ENCODE data around the gene THBD. TPM values are rescaled to one million over a fixed set of nuclear protein-coding genes. Genes with fewer than 3 reads are reported as not detected.
A peak's percentile ranks its signal among the peaks of the same experiment; 100 is the strongest.

Gene THBD
- total and polyA plus RNA-seq, 2 donors (not counting 1 experiment from before 2014, with no cell fraction given), result 0.99 to 8.4 TPM

DNA sequence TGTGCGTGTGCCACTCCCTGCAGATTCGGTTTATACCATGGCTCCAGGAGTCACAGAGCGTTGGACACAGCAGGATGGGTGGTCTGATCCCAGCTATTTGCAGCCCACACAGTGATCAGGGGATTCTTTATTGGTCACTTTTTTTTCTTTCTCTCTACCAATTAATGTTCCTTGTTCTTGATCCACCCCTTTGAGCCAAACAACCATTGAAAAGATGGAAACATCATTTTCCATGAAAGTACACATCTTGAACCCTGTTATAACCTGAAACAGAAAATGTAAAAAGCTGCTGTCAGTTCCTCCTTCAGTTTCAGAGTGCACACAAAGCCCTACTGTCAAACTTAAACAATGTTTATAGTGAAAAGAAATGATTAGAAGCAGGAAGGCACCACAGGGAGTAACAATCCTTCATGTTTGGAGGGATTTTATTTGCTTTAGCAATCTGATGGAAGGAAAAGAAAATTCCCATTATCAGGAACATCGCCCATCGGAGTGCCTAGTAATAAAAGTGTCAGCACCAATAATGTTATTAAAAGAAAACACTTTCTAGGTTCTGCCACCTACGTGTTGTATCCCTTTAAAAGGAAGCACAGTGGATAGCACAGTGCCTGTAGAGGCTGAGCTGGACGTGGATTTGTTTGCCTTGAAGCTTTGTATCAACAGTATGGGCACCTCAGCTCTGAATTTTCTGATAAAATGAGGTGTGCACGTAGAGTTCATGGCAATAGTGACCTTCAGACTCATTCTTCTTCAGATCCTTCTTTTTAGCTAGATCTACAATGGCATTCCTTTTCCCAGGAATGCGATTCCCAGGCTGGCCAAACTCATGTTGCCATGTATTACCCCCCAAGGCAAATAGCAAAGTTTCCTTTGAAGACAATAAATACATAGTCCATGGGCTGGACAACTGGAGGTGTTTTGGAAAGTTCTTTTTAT lies 16.1 kb upstream of the THBD start:
- Histone ChIP-seq H3K27me3 (ENCODE audit: control insufficient read depth, insufficient read depth, low read length) (peaks cover 2% of the 10 kb centered on the region), H2AFZ (ENCODE audit: low read length) (no peak overlapping the region), H3K79me2 (ENCODE audit: control insufficient read depth, insufficient read depth, low read length) (no peaks in the 10 kb centered on the region), H3K4me3 (replicated peaks in 1 of 4; ENCODE audit: control extremely low read depth in 1 of 4, insufficient read depth in 1 of 4, low read depth in 3 of 4, low read length in 4 of 4) (no peak overlapping the region), H3K9me3 (ENCODE audit: control insufficient read depth, insufficient read depth, low read depth, low read length) (no peaks in the 10 kb centered on the region), H3K27ac (ENCODE audit: insufficient read depth, low read length) (no peak overlapping the region), H3K4me1 (ENCODE audit: control insufficient read depth, extremely low read depth, insufficient read depth, low read length) (peaks cover 15% of the 10 kb centered on the region), H3K36me3 (ENCODE audit: control insufficient read depth, insufficient read depth, low read length) (no peaks in the 10 kb centered on the region), H4K20me1 (ENCODE audit: control insufficient read depth, extremely low read depth, insufficient read depth, low read length) (no peaks in the 10 kb centered on the region), H3K4me2 (ENCODE audit: extremely low read depth, insufficient read depth, low read length) (no peak overlapping the region), H3K9ac (ENCODE audit: insufficient read depth, low read length) (no peak overlapping the region)
- no peak for TF ChIP-seq EZH2 (IDR thresholded peaks at IDR 0.05; ENCODE audit: low read length, missing control alignments)
- TF ChIP-seq, protein P1, sequence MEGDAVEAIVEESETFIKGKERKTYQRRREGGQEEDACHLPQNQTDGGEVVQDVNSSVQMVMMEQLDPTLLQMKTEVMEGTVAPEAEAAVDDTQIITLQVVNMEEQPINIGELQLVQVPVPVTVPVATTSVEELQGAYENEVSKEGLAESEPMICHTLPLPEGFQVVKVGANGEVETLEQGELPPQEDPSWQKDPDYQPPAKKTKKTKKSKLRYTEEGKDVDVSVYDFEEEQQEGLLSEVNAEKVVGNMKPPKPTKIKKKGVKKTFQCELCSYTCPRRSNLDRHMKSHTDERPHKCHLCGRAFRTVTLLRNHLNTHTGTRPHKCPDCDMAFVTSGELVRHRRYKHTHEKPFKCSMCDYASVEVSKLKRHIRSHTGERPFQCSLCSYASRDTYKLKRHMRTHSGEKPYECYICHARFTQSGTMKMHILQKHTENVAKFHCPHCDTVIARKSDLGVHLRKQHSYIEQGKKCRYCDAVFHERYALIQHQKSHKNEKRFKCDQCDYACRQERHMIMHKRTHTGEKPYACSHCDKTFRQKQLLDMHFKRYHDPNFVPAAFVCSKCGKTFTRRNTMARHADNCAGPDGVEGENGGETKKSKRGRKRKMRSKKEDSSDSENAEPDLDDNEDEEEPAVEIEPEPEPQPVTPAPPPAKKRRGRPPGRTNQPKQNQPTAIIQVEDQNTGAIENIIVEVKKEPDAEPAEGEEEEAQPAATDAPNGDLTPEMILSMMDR (conservative IDR thresholded peaks at IDR 0.05 in 1 of 2, IDR thresholded peaks at IDR 0.05 in 1 of 2; ENCODE audit: low read depth in 1 of 2, low read length in 2 of 2), result no peak
- no peak for DNase-seq (ENCODE audit: low read depth in 2 of 2)

DNA sequence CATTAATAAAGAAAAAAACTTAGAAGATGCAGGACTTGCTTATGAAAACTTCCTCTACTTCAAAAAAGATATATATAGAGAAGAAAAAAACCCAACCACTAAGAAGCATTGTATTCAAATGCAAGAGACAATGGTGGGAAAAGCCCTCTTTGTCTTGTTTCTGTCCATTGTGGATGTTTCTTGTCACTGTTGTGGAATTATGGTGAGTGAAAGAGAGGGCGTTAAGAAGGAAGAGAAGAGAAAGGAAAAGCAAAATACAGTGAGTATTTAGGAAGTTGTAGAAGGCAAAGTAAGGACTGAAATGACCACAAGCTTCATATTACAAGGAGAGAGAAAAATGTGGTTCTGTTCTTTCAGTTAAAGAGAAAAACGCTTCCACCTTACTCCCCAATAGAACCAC lies 14.1 kb upstream of the THBD start:
- no peaks in the 10 kb centered on the region for H4K20me1 ChIP-seq (ENCODE audit: control insufficient read depth, extremely low read depth, insufficient read depth, low read length)
- H3K4me1 ChIP-seq (ENCODE audit: control insufficient read depth, extremely low read depth, insufficient read depth, low read length), result peaks cover 15% of the 10 kb centered on the region
- no peak overlapping the region for H3K4me3 ChIP-seq (replicated peaks in 1 of 4; ENCODE audit: control extremely low read depth in 1 of 4, insufficient read depth in 1 of 4, low read depth in 3 of 4, low read length in 4 of 4)
- TF ChIP-seq, protein P1 (conservative IDR thresholded peaks at IDR 0.05 in 1 of 2, IDR thresholded peaks at IDR 0.05 in 1 of 2; ENCODE audit: low read depth in 1 of 2, low read length in 2 of 2), result no peak
- TF ChIP-seq EZH2 (IDR thresholded peaks at IDR 0.05; ENCODE audit: low read length, missing control alignments), result no peak
- H2AFZ ChIP-seq (ENCODE audit: low read length), result no peak overlapping the region
- H3K27ac ChIP-seq (ENCODE audit: insufficient read depth, low read length), result no peak overlapping the region
- DNase-seq (ENCODE audit: low read depth in 2 of 2), result peak in 1 of 2 donors; percentile 3
- no peaks in the 10 kb centered on the region for H3K9me3 ChIP-seq (ENCODE audit: control insufficient read depth, insufficient read depth, low read depth, low read length)
- no peaks in the 10 kb centered on the region for H3K36me3 ChIP-seq (ENCODE audit: control insufficient read depth, insufficient read depth, low read length)
- no peak overlapping the region for H3K4me2 ChIP-seq (ENCODE audit: extremely low read depth, insufficient read depth, low read length)
- no peak overlapping the region for H3K9ac ChIP-seq (ENCODE audit: insufficient read depth, low read length)
- H3K27me3 ChIP-seq (ENCODE audit: control insufficient read depth, insufficient read depth, low read length), result peaks cover 2% of the 10 kb centered on the region
- no peaks in the 10 kb centered on the region for H3K79me2 ChIP-seq (ENCODE audit: control insufficient read depth, insufficient read depth, low read length)

DNA sequence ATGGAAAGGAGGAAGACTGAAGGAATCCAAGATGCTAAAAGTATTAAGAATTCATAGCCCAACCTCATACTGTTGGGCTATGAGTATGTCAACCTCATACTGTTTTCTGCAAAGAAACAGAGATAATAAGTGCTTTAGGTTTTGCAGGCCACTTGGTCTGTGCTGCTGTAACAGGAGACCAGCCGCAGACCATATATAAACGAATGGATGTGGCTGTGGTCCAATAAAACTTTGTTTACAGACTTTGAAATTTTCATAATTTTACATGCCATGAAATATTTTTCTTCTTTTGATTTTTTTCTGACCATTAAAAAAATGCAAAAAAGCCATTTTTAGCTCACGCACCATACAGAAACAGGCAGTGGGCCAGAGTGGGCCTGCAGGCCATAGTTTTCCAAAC lies 13.7 kb upstream of the THBD start:
- H3K4me3 ChIP-seq (replicated peaks in 1 of 4; ENCODE audit: control extremely low read depth in 1 of 4, insufficient read depth in 1 of 4, low read depth in 3 of 4, low read length in 4 of 4), result no peak overlapping the region

More for the DNA sequence above, 13.7 kb upstream of the THBD start:
- H3K9ac ChIP-seq (ENCODE audit: insufficient read depth, low read length), result no peak overlapping the region
- no peak overlapping the region for H2AFZ ChIP-seq (ENCODE audit: low read length)
- H3K36me3 ChIP-seq (ENCODE audit: control insufficient read depth, insufficient read depth, low read length), result no peaks in the 10 kb centered on the region
- H3K27ac ChIP-seq (ENCODE audit: insufficient read depth, low read length), result no peak overlapping the region
- no peaks in the 10 kb centered on the region for H3K79me2 ChIP-seq (ENCODE audit: control insufficient read depth, insufficient read depth, low read length)
- TF ChIP-seq, protein P1 (conservative IDR thresholded peaks at IDR 0.05 in 1 of 2, IDR thresholded peaks at IDR 0.05 in 1 of 2; ENCODE audit: low read depth in 1 of 2, low read length in 2 of 2), result no peak
- no peak for TF ChIP-seq EZH2 (IDR thresholded peaks at IDR 0.05; ENCODE audit: low read length, missing control alignments)
- peak in 1 of 2 donors; percentile 44 for DNase-seq (ENCODE audit: low read depth in 2 of 2)
- peaks cover 2% of the 10 kb centered on the region for H3K27me3 ChIP-seq (ENCODE audit: control insufficient read depth, insufficient read depth, low read length)
- peaks cover 15% of the 10 kb centered on the region for H3K4me1 ChIP-seq (ENCODE audit: control insufficient read depth, extremely low read depth, insufficient read depth, low read length)
- H3K4me2 ChIP-seq (ENCODE audit: extremely low read depth, insufficient read depth, low read length), result no peak overlapping the region
- H3K9me3 ChIP-seq (ENCODE audit: control insufficient read depth, insufficient read depth, low read depth, low read length), result no peaks in the 10 kb centered on the region
- H4K20me1 ChIP-seq (ENCODE audit: control insufficient read depth, extremely low read depth, insufficient read depth, low read length), result no peaks in the 10 kb centered on the region
